ENCODE results near the gene TMEM134.
"Not testable (repeated sequence)": the region's sequence is repeated elsewhere in the genome, so short reads cannot be mapped to it uniquely, and the experiment has no call there.

Gene TMEM134

DNA sequence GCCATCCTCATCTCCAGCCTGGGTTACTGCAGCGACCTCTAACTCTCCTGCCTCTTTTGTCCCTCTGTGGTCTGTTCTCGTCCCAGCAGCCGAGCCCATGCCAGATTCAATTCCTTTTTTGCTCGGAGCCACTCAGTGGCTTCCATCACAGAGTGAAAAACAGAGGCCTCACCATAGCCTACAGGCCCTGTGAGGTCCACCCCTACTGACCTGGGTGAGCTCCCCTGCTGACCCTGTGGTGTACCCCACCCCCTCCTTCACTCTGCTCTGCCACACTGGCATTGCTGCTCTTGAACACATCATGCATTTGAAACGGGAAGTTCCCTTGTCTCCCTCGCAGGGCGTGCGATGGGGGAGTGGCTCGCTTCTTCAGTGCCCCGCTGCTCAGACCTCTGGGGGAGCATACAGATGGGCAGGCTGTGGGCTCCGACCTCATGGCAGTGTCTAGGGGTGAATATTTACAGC, 15.8 kb upstream of the TMEM134 start:
- no peak for DNase-seq

DNA sequence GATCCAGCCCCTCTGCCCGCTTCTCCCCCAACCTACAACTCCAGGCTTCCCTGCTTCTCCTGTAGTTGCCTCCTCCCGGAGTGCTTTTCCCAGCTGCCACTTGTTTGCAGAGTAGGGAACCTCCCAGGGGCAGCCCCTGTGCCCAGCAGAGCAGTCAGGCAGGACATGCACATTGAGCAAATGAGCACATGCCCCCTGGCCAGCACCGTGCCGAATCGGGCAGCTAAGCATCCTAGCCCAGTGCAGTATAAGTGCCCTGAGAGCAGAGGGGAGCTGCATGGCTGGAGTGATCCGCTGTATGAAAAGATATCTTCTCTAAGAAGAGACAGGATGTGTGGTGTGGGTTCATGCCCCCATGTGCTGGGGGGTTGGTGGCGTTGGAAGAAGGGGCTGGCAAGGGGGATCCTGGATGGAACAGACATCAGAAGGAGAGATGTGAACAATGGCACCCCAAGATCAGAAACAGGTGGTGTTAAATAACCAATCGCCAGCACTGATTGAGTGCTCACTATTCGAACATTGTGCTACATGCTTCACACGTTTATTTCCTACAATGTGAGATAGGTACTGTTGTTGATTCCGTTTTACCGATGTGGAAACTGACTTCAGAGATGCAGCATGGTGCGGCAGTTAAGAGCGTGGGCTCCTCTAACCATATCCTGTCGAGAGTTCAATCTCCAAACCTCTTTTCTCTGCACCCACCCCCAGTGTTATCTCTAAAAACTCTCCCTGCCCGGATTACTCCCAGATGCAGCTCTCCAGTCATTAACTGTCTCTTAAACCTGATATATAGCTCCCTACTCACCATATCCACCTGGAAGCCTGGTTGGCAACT, 15.0 kb upstream of the TMEM134 start:
- no peak for DNase-seq

DNA sequence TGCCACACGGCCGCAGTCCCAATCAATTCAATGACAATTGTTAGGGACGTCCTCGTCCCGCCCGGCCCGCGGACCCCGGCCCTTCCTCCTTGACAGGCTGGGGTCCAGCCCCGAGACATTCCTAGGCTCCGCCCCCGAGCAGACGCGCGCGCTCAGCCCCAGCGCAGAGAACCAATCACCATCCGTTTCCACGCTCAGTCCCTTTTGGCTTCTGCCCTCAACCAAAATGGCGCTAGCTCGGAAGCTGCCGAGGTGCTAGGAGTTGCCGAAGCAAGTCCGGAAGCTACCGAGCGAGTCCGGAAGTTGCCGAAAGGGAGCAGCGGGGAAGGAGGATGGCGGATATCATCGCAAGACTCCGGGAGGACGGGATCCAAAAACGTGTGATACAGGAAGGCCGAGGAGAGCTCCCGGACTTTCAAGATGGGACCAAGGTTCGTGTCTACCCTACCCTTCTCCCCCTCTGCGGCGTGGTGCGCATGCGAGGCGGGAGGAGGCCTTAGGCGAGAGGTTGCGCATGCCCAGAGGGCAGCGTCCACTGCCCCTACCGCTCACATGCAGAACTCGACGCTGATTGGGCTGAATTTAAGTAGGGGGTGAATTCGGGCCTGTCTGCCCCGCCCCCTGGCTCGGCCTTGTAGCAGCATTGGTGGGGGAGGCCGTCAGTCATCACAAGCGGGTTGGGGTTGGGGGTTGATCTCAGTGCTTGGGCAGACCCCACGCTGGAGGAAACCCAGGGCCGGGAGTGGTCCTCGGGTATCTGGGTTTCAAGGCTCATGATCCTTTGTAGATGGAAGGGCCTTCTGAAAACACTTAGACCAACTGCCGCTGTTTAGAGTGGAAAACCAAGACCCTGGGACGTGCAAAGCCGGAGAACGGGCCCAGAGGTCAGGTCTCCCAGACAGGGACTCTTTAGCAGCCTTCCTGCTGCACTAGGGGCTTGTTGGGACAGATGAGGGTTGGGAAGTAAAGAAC, 14.1 kb upstream of the TMEM134 start, which contains the start of gene AIP:
Gene AIP (plus strand): TSS at position 200 of the 972 bp plus-strand sequence. CDS start 133 bp downstream, at position 333.
- peak; percentile 92 for DNase-seq

DNA sequence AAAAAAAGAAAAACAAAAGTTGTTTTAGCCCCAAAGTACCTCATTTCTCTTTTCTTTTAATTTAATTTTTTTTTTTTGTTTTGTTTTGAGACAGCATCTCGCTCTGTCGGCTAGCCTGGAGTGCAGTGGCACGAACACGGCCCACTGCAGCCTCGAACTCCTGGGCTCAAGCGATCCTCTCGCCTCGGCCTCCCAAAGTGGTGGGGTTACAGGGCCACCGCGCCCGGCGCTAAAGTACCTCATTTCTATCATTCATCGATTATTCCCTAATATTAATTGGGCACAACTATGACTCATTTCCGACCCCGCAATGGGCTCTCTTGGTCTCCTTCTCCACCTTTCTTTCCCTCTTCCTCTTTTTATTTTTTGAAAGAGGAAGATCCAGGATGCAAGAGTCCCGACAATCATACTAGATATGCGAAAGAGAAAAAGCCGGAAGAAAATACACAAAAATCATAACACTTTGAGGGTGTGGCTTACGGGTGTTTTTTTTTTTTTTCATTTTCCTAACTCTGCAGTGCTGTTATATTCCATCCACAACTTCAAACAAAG, 13.3 kb upstream of the TMEM134 start:
- no peak for DNase-seq

DNA sequence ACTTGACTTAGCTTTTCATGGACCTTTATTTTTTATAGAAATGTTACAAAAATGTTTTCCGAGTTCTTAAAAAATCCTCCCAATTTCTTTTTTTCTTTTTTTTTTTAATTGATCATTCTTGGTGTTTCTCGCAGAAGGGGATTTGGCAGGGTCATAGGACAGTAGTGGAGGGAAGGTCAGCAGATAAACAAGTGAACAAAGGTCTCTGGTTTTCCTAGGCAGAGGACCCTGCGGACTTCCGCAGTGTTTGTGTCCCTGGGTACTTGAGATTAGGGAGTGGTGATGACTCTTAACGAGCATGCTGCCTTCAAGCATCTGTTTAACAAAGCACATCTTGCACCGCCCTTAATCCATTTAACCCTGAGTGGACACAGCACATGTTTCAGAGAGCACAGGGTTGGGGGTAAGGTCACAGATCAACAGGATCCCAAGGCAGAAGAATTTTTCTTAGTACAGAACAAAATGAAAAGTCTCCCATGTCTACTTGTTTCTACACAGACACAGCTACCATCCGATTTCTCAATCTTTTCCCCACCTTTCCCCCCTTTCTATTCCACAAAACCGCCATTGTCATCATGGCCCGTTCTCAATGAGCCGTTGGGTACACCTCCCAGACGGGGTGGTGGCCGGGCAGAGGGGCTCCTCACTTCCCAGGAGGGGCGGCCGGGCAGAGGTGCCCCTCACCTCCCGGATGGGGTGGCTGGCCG, 8.4 kb upstream of the TMEM134 start:
- not testable (repeated sequence) for DNase-seq

DNA sequence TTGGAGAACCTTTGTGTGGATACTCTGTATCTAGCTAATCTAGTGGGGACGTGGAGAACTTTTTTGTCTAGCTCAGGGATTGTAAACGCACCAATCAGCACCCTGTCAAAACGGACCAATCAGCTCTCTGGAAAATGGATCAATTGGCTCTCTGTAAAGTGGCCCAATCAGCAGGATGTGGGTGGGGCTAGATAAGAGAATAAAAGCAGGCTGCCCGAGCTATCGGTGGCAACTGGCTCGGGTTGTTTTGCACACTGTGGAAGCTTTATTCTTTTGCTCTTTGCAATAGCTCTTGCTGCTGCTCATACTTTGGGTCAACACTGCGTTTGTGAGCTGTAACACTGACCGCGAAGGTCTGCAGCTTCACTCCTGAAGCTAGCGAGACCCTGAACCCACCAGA, 7.6 kb upstream of the TMEM134 start:
- not testable (repeated sequence) for DNase-seq

DNA sequence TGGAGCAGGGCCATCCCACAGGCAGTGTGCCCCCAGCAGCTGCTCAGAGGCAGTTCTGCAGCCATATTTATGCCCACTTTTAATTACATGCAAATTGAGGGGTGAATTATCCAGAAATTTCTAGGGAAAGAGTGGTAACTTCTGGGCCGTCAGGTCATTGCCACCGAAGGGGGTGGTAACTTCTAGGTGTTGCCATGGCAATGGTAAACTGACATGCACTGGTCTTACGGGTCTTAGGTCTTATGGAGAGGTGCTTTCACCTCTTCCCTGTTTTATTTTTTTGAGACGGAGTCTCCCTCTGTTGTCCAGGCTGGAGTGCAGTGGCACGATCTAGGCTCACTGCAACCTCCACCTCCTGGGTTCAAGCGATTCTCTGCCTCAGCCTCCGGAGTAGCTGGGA, 3.8 kb upstream of the TMEM134 start:
- no peak for DNase-seq

DNA sequence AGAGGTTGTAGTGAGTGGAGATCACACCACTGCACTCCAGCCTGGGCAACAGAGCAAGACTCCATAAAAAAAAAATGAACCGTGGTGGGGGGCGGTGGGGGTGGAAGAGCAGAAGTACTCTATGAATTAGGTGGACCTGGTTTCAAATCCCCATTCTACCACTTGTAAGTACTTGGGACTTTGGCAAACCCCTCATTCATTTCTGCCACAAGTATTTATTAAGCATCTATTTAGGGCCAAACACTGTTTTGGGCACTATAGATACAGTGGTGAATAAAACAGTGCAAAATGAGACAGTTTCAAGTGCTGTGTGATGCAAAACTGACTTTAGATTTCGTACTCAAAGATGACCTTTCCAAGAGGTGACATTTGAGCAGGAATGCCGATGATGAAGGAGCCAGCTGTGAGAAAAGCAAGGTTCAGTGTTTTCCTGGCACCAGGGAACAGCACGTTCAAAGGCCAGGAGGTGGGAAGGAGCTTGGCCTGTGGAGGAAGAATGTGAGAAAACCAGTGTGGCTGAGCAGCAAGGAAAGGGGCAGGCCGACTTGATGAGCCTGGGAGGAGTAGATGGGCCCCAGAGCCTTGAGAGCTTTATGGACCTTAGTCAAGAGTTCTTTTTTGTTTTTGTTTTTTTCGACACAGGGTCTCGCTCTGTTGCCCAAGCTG, 1.4 kb upstream of the TMEM134 start:
- no peak for DNase-seq

DNA sequence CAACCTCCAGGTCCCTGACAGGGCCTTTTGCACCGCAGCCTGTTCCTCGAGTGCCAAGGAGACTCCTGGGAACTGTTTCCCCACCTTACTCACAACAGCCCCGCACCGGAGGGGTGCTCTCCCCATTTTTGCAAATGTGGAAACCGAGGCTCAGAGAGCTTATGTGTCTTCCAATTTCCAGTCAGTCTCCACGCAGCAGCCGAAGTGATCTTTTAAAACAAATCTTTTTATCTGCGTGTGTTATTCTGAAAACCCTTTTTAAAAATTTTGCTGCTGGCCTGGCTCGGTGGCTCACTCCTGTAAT, 409 bp upstream of the TMEM134 start:
- no peak for DNase-seq

DNA sequence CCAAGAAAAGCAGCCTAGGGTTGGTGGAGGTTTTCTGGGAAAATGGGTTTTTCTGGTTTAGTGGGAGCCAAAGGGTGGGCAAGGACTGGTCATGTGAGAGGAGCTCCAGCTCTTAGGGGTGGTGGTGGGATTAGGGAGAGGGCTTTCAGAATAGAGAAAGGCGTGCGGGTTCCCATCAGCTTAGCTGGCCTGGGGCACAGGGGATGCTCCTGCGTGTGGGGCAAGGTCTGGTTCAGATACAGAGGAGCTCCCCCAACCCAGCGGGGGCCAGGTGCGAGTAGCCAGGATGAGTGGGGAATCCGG, 644 bp downstream of the TMEM134 start:
- no peak for DNase-seq

DNA sequence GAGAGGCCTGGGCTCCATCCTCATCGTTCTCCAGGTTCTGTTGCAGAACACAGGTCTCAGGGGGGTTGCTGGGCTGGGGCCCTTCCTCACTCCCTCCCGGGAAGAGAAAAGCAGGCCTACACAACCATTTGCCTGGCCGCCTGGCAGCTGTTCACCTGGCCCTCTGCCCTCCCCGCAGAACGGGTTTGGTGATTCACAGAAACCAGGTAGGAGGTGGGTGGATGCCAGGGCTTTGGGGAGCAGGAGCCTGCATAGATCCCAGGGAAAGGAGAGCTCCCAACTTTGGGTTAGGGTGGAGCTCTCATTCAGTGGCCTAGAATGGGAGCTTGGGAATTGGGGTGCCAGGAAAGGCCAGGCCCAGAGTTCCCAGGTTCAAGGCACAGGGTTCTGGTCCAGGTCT, 995 bp downstream of the TMEM134 start:
- DNase-seq, result no peak

DNA sequence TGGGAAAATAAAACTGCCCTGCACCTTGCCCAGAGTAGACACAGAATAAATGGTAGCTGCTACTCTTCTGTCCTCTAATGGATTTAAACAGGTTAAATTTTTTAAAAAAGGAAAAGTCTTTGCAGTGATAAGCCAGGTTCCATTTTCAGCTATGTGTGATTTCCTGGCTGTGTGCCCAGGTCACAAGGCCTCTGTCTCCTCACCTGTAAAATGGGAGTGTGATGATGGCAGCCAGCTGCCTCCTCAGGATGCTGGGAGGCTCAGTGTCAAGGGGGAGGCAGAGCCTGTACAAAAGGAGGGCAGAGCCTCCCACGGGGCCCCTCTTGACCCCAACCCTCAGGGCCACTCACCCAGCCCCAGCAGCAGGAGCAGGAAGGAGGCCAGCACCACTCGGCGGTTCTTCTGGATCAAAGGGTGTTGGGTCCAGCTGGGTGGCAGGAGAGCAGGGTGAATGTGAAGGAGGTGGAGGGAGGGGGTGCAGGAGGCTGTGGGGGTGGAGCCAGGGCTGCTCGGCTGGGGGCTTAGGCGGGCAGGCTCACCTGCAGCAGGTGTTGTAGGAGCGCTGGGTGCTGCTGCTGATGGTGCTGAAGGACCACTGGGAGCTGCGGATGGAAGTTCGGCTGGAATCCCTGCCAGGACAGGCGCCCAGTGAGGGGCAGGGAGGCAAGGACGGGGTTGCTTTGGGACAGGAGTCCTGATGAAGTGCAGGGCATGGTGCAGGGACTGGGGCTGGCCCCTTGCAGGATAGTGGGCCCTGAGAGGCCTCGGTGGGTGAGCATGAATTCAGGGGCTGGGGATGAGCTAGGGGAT, 1.9 kb downstream of the TMEM134 start:
- no peak for DNase-seq

DNA sequence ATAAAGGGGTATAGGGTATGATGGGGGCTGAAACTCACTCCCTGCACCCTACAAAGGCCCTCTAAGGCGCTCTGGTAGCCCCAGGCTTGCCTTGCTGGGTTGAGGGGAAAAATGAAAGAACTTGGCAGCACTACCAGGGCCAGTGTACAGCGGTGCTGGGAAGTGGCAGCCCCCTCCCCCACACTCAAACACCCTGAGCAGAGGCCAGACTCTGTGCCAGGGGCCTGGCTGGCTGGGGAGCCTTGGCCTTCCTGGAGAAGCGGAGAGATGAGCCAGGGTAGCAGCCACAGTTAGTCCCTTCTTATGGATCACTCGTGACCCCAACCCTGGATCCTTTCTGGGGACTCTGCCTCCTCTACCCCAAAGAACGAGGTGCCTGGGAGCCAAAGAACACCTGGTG, 2.7 kb downstream of the TMEM134 start:
- DNase-seq, result no peak

DNA sequence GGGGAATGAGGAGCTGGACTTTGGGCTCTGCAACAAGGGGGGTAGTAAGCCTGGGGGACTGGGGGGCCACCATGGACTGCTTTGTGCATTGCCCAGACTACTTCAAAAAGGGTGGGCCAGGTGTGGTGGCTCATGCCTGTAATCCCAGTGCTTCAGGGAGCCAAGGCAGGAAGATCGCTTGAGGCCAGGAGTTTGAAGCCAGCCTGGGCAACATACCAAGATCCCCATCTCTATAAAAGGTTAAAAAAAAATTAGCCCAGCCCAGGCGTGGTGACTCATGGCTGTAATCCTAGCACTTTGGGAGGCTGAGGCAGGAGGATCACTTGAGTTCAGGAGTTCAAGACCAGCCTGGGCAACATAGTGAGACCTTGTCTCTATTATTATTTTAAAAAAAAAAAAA, 3.5 kb downstream of the TMEM134 start:
- DNase-seq, result not testable (repeated sequence)

DNA sequence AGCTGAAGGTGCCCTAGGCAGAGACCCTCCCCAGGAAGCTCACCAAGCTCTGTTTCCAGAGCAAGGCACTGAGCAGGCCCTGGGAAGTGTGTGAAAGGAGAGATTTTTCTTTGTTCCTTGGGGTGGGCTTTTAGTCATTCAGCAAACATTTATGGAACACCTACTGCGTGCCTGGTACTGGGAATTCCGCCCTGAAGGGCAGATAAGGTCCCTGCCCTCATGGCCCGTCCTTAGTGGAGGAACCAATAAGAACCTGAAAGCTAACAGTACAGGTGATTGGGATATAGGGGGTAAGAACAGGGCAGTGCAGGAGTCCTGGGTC, 3.9 kb downstream of the TMEM134 start:
- DNase-seq, result no peak

DNA sequence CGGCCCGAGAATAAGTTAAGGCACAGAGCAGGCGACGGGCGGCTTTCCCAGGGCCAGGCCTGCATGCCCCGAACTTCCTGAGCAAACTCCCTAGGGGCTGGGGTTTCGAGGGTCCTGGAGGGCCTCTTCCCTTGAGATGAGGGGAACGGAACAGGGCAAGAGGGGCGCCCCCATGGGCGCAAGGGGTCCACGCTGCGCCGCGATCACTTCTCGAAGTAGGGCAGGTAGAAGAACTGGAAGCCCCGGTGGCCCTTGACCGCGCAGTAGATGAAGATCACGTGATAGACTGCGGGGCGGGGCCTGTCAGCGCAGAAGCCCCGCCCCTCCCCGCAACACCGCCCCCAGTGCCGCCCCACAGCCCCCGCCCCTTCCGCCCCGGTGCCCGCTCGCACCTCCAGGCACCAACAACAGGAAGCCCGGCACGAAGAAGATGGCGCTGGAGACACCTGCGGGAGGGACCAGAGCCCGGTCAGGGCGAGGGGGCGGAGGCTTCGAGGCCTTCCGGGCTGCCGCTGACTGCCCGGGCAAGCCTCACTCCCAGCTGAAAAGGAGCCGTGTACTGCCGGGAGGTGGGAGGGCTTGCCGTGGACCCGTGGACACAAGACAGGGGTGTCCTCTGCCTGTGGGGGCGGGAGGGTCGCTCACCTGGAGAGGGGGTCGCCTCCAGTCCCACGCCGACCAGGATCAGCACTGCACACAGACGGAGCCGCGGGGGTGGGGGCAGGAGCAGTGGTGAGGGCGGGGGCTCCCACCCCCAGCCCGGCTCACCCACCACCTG, 4.5 kb downstream of the TMEM134 start:
- DNase-seq, result peak; percentile 61

DNA sequence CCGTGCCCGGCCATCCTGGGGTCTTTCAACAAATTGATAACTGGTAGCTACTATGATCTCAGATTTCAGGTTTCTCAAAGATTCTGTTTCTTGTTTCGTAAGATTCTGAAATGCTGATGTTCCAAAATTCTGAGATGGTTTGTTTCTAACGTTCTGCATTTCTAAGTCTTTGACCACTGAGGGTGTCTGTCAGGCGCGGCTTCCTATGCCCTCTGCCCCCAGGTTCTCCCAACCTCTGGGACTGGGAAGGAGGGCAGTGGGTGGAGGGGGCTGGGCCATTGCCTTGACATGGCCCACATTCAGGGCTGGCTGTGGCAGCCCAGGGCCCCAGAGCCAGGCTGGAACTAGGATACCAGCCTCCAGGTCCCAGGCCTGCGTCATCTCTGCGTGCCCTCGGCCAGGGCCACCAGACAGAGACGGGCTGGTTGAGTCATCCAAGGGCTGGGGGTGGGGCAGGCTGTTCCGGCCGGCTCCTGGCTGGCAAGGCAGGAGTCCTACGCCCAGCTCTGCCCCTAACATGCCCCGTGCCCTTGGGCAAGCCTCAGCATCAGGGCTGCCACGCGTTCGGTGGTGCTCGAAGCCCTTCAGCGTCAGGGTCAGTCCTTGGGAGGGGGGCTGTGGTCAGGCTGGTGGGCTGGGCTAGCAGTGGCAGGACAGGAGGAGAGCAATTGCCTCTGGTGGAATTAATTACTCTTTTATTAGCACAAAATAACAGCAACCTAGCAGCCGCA, 5.2 kb downstream of the TMEM134 start:
- no peak for DNase-seq

DNA sequence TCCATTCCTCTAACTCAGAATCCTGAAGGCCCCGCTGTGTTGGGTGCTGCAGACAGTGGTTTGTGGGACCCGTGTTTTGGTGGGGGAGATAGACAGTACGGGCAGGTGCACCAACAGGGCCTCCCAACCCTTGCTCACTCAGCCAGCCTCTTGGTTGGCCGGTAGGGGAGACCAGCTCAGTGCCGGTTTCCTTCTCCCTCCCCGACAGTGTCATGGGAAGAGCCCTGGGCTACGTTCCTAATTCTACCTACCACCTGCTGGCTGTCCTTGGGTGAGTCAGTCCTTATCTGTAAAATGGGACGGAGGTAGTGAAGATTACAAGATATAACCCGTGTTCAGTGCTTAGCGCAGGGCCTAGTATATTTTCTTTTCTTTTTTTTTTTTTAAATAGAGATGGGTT, 5.9 kb downstream of the TMEM134 start:
- no peak for DNase-seq

DNA sequence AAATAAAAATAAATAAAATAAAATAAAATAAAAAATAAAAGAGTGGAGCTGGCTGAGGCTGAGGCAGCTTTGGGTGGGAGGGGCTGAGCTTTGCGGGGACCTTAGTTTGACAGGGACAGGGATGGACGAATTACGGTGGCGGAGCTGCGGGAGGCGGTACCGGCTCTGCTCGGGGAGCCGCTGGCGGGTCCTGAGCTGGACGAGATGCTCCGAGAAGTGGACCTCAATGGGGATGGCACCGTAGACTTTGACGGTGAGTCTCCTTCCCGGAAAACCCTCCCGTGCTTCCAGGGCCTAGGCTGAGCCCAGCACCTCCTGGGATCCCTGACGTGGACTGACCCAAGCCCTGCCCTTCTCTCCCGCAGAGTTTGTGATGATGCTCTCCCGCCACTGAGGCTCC, 10.8 kb downstream of the TMEM134 start:
- DNase-seq, result no peak

DNA sequence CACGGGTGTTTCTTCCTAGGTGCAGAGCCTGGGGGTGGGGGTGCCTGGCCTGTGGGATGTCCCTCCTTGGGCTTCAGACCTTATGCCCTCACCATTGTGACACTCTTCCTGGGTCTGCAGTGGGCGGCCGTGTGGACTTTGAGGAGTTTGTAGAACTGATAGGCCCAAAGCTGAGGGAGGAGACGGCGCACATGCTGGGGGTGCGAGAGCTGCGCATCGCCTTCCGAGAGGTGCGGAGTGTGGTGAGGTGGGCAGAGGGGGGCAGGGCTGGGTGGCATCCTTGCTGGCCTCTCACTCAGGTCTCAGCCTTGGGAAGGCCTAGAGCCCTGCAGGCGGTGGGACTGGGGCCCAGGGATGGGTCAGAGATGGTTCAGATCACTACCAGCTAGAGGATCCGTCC, 11.6 kb downstream of the TMEM134 start:
- DNase-seq, result no peak
